NB4 (cell line): Measurements from ENCODE around the gene PGGHG.

Experiments
- CTCF ChIP-seq: IDR thresholded peaks from one replicate; pipeline ENCODE4 v1.5.1; 2012; ENCODE audit warnings: low read depth, low read length
- MAX ChIP-seq: IDR thresholded peaks from 2 replicates; pipeline ENCODE4 v1.6.1; 2011; ENCODE audit warnings: low read depth, low read length
- MYC ChIP-seq: IDR thresholded peaks from 2 replicates; pipeline ENCODE4 v1.6.1; 2011; ENCODE audit warnings: low read depth, low read length
- POLR2A ChIP-seq: IDR thresholded peaks from 2 replicates; pipeline ENCODE4 v1.6.1; 2011; ENCODE audit warnings: mild to moderate bottlenecking; ENCODE audit not compliant: insufficient read length; ENCODE audit errors: extremely low read depth

GRCh38 chr11:313304-313786, 24.4 kb downstream of the PGGHG start:
- TF ChIP-seq CTCF (no peak), POLR2A (no peak), MYC (no peak), MAX (no peak; the same call in 1 of the 2 replicates)
